HG03039 (cell line): ENCODE measurements around the gene MAP2.
A peak's percentile ranks its signal among the peaks of the same experiment; 100 is the strongest.
"Not testable (repeated sequence)": the region's sequence is repeated elsewhere in the genome, so short reads cannot be mapped to it uniquely, and the experiment has no call there.

ENCODE experiments used
- ATAC-seq: cut with Tn5 transposase; IDR thresholded peaks from one replicate; pipeline ENCODE4 v1.9.1; 2021; ENCODE audit warnings: mild to moderate bottlenecking, moderate library complexity; ENCODE audit not compliant: unreplicated experiment

The MAP2 gene

DNA sequence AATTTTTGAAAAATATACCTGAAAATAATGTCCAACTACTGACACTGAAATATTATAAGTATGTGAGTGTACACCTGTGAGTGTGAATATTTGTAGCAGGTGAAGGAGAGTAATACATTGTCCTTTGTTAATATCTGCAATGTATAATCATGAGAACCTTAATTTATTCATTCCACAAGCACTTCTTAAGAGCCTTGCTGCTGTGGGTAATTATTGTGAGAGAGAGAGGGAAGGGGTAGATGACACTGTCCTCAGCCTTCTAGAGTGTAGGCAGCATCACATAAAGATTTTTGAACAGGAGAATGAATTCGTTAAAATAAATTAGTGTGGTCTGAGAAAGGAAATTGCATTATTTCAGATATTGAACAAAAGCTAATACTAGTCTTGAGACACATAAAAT is 157.2 kb downstream of the MAP2 start:
- no peak for ATAC-seq

DNA sequence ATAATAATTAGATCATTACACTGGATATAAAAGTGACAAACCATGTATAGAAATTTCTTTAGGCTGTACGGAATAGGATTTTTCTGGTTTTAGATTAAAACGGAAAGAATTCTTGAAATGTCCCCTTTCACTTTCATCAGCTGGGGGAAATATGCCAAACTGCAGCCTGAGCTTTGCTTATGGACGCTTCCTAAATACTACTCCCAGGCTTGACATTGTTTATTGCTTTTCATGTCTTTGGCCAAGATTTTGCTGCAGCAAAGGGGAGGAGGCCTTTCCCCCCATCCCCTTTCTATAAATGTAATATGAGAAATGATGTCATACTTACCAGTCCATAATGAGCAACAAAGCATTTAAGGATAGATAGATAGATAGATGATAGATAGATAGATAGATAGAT is 158.4 kb downstream of the MAP2 start:
- no peak for ATAC-seq

DNA sequence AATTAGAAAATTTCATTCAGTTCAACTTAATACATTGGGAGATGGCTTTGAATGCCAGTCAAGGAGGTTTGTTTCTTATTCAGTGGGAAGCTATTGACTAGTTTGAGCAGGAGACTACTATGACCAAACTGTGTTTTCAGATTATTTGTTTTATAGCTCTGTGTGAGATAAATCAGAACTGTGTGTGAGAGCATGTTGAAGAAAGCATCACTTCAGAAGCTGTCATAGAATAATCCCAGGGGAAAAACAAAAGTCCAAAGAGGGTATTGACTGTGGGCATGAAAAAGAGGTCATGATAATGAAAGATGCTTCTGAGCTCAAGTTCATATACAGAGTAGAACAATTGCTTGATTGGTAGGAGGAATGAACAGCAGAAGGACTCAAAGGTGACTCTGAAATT is 160.6 kb downstream of the MAP2 start:
- no peak for ATAC-seq

DNA sequence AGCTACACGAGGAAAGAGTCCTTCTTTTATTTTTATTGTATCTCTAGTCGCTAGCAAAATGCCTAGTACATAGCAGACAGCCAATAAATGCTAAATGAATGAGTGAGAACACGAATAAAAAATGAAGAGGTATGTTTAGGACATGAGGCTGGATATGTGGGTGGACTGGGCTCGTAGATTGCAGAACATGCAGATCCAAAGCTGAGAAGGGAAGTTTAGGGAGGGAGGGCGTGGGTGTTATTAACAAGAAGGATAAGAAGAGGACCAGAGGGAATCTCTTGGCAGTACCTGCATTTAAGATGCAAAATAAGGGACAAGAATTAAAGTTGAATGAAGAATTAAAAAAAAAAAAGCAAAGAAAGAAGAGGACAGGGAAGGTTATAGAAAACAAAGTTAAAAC is 161.1 kb downstream of the MAP2 start:
- no peak for ATAC-seq

DNA sequence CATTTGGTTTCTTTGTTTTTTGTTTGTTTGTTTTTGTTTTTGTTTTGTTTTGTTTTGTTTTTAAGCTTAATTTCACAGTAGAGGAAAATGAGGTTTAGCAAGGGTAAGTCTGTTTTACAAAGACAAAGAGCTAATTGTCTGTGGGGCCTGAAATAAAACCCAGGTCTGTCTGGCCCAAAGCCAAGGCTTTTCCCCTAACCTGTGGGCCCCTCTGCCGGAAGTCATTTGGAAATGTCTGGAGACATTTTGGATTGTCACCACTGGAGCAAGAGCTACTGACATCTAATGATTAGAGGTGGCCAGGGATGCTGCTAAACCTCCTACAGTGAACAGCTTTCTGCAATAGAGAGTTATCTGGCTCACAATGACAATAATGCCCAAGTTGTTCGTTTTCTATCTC is 167.2 kb downstream of the MAP2 start:
- ATAC-seq, result no peak

DNA sequence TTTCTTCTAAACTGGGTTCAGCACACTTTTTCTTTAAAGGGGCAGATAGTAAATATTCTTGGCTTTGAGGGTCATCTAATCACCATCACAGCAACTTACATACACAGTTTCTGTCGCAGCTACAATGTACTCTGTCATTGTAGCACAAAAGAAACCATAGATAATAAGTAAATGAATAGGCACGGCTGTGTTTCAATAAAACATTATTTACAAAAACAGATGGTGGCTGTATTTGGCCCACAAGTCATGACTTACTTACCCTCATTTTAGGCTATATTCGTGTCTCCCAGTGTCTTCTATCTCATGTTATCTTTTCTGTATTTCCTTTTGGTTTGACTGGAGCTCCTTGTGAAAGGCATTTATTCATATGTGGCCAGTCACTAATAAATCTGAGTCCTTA is 168.3 kb downstream of the MAP2 start:
- no peak for ATAC-seq

DNA sequence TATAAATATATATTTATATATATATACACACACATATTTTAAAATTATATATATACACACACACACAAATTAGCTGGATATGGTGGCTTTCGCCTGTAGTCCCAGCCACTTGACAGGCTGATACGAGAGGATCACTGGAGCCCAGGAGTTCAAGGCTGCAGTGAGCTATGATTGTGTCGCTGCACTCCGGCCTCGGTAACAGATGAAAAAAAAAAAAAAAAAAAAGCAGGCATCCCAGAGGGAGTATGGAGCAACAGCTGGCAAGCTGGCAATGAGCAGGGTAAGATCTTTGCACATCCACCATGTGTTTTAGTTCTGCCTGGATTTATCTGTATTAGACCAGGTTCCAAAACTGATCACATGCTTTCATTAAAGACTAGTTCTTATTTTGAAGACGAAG is 170.1 kb downstream of the MAP2 start:
- ATAC-seq, result no peak

DNA sequence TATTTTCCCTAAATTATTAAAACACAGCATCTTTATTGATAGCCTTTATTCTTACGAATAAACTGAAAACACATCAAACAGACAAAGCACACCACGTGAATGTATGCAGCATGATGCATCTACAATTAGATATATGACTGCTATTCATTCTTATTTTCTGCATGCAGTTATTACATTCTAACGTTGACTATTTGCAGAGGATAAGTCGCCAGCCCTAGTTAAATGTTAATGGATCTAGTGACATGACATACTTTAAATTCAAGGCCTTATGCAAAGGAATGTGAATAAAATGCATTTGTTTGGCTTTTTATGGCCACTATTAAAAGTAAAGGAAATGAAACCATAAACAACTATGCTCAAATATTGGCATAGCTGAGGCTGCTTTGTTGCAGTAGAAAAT is 172.4 kb downstream of the MAP2 start:
- ATAC-seq, result no peak

DNA sequence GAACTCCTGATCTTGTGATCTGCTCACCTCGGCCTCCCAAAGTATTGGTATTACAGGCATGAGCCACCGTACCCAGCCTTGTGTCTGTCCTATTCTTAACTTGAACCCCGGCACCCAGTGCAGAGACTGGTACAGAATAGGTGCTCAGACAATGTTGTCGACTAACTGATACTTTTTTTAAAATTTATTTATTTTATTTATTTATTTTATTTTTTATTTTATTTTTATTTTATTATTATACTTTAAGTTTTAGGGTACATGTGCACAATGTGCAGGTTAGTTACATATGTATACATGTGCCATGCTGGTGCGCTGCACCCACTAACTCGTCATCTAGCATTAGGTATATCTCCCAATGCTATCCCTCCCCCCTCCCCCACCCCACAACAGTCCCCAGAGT is 174.4 kb downstream of the MAP2 start:
- not testable (repeated sequence) for ATAC-seq

DNA sequence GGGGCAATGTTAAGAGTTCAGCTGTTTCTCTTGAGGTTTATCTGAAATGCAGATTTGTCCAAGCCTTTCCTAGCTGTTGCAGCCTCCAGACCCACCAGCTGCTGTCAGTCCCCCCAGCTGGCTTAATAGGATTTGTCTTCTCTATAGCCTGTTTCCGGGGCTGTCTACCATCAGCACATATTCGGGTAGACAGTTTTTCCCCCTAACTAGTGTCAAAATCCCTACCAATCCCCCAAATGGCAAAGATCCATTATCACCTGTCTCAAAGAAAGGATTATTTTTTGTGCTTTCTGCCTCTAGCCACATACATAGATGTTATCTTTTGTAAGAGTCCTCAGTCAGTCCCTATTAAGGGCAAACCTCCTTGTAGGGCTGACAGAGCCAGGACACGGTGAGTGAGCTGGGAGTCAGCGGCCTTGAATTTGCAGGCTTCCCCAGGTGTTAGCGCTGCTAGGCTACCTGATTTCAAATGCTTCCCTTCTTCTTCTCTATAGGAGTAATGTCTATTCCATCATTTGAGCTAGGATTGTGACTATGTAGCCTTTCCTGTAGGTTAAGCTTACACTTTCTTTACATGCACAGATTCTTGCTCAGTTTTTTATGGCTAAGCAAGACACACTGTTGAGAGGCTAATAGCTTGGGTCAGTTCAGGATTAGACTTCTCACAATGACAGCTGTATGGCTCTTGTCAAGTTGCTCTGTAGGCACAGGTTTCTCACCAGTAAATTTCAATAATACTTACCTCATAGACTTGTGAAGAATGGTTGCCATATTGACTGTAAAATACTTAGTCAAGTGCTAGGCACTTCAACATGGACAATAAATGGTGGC is 176.7 kb downstream of the MAP2 start:
- ATAC-seq, result no peak

DNA sequence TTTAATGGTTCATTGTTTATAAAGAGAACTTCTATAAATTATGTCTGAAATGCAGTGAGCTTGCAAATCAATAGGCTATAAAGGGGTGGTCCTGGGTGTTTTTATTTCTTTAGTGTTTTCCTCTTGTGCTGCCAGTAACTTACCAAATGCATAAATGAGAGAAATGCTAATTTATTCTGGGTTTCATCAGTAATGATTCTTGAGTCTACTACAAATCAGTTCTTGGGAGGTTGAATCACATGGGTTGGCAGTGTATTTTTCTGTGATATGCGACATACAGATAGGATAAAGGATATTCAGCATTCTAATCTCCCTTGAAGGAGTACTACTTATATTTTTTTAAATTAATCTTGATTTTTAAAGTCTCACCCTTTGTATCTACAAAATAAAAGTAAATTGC is 177.7 kb downstream of the MAP2 start:
- ATAC-seq, result no peak

DNA sequence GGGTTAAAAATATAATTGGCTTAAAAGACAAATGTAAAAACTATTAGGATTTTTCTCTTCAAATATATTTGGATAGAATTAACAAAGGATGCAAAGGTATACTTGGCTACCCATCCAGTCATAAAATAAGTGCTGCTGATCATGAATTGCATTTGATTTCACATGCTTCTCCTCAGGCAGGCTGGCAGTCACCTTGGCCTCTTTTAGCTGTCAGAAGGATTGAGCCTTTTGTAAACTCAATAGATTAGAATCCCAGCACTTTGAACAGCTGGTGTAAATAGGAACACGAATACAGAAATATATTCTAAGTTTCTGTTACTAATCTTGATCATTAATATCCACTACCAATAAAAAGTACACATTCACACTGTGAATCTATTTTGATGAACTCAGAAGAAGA is 178.4 kb downstream of the MAP2 start:
- ATAC-seq, result no peak

DNA sequence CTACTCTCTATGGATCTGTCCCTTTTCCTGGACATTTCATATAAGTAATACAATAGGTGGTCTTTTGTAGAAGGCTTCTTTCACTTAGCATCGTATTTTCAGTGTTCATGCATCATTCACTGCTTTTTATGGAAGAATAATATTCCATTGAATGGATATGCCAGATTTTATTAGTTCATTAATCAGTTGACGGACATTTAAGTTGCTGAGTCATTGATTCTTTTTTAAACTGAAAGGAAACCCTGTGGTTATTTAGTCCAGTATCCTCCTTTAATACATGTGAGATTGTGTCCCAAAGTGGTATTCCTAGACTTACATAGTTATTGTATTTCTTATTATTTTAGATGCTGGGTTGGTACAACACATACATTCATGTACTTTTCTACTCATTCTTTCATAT is 185.7 kb downstream of the MAP2 start:
- ATAC-seq, result no peak

DNA sequence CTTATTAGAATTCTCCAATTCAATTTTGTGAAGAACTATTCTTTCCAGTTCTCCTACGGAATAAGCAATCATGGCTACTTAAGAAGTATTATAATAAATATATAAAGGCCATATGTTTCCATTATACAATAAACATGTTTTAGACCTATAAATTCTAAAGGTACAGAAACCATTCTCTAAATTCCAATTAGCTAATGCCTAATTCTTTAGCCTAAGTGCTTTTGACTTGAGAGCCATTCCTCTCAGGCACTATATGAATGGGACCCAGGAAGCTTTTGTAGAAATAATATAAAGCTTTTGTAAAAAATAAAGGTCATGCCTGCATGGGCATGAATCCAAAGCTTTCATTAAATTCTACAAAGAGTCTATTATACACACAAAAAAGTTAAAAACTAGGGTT is 186.8 kb downstream of the MAP2 start:
- no peak for ATAC-seq

DNA sequence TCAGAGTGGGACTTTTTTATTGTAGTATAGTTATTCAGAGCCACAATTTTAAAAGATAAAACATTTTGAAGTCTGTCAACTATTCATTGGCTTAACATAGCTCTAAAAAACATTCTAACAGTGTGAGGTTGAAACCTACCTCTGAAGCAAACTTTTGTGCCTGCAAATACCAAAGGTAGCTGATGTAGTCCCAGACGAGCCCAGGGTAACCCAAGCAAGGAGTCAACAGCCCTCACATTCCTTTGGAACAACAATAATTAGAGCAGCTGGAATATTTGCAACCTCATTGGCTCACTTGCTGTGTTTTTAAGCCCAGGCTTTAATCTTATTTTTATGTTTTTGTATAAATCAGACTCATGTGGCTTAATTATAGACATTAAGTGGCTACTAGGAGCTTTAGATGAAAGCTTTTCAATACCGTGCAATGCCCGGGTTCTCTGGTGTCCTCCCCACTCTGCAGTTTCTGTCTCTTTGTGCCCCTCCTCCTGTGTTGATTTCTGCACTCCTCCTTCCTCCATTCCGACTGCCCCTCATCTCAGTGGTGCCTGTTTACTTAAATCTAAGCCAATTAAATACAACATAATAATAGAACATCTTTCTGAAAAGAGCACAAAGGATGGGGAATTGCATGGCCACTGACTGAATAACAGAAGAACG is 189.9 kb downstream of the MAP2 start:
- no peak for ATAC-seq

DNA sequence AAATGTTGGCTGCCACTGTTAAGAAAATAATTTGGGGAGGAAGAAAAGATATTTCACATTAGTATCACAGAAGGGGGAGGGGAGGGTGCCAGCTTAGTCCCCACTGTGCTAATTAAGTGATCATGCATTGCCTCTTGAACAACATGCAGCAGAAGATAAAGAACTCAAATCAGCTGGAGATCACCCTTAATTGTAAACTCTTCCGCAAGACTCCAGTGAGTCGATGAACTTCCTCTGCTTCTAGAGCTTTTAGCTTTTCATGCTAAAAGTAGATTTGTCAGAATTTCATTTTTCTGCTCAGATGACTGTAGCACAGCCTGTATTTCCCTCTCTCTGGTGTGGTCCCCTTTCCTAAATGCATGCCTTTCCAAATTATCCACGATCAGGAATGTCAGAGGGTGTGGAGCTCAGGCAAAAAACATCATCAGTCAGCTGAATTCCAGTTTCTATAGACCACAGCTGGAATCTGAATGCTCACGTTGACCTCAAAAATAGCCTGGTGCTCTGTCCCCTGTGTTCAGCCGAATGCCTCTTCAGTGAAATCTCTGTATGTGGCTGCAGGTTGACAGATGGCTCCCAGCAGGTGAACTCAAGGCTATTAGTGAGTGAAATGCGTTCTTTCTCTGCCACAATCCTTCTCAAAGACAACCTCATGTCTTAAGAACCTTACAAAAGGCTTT is 191.0 kb downstream of the MAP2 start:
- no peak for ATAC-seq

DNA sequence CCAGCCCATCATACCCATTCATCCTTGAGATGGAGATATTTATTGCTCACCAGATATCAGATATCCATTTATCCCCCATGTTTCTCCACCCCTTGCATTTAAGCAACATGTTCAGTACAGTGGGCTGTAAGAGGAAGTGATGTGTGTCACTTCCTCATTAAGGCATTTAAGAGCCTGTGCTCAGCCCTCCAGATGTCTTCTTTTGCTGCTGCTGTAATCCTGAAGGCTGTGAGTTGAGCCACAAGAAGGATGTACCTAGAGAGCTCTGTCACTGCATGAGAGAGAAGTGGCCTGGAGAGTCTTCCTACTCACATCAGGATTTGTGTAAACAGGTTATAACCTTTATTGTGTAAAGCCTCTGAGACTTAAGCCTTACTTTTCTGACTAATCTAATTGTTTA is 195.9 kb downstream of the MAP2 start:
- peak; percentile 58 for ATAC-seq

DNA sequence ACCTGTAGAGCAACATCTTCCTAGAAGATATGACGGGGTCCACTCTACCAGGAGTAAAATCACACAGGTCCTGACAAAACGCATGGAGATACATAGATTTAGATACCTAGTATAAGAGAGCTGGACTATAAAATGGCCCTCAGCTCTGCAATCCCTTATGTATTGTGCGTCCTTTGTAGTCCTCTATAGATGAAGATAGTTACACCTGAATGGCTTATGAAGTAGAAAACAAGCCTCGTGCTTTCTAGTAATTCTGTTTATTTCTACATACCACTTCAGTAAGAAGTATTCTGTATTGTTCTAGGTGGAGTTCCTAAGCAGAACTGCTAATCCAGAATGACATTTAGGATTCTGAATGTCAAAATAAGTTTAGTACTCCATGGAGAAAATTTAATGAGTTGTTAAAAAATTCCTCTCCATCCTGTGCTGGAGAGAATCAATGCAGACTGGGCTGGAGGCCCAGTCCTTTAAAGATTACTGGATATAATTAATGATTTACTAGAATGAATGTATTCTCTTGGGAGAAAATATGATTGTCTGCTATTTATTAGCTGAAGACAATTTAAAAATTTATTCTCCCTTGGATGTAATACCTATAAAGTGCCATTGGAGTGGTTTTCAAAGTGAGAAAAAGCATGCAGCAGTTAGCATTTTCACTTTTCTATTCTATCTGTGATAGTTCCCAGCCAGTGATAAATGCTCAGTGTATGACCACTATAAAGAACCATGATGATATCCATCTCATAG is 200.5 kb downstream of the MAP2 start:
- no peak for ATAC-seq

DNA sequence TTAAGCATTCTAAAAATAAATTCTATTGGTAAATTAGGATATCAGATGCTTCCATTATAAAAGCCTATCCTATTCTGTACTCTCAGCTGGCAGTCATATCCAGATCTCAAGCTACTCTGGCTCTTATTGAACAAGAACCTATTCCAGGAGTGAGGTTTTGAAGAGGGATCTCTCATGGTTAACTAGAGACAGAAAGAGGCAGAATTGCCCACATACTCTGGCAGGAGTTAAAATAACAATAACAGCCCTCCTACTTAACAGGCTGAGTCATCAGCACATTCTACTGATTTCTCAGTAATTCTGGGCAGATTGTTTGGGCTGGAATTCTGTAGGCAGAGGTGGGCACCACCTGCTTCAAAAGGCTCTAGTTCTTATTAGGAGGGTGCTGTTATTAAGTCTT is 205.8 kb downstream of the MAP2 start:
- ATAC-seq, result no peak

DNA sequence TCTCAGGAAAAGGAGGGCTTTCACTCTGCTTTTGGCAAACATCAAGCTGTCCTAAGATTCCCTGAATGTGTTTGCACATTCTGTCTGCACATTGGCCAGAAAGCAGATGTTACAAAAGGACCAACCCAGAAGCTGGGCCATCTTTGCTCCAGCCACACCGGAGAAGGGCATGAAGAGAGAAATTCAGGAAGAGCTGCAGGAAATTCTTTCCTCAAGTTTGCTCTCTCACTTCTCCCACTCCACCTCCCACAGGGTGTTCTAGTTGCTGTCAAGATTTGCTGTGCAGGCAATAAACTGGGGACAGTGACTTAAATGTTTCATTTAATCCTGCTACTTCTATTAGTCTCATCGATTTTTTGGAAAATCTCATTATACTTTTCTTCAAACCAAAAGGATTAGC is 210.1 kb downstream of the MAP2 start:
- ATAC-seq, result no peak

DNA sequence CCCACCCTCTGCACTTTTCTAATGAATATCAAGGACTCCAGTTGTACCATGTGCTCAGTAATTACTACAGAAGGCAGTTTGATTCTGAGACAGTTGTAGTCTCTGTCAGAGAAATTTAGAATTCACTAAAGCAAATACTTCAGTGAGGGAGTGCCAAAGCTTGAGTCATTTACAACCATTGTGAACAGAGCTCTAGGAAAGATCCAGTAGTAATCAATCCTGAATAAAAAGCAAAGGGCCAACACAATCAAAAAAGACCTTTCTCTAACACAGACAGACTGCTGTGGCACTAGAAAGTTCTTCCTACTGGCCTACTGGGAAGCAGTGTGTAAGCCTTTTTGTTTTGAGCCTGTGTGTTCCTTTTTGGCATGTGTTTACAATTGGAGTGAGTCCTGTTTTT is 212.2 kb downstream of the MAP2 start:
- no peak for ATAC-seq
